Mammary epithelial cell (primary cell): ENCODE measurements around the gene UBB.

Experiments
- CTCF ChIP-seq, 2 donors: IDR thresholded peaks in 1 of 2; conservative IDR thresholded peaks in 1 of 2; 2 replicates each; pipeline ENCODE4 v1.5.1; 2011 to 2012; ENCODE audit warnings: inconsistent platforms in 2 of 2, low read length in 2 of 2, mild to moderate bottlenecking in 2 of 2, control low read depth in 1 of 2, low read depth in 1 of 2; ENCODE audit not compliant: insufficient read depth in 1 of 2; ENCODE audit errors: extremely low read depth in 1 of 2
- EZH2 ChIP-seq: IDR thresholded peaks from 2 replicates; pipeline ENCODE4 v1.6.1; 2012; ENCODE audit warnings: low read length, inconsistent platforms, borderline replicate concordance

DNA sequence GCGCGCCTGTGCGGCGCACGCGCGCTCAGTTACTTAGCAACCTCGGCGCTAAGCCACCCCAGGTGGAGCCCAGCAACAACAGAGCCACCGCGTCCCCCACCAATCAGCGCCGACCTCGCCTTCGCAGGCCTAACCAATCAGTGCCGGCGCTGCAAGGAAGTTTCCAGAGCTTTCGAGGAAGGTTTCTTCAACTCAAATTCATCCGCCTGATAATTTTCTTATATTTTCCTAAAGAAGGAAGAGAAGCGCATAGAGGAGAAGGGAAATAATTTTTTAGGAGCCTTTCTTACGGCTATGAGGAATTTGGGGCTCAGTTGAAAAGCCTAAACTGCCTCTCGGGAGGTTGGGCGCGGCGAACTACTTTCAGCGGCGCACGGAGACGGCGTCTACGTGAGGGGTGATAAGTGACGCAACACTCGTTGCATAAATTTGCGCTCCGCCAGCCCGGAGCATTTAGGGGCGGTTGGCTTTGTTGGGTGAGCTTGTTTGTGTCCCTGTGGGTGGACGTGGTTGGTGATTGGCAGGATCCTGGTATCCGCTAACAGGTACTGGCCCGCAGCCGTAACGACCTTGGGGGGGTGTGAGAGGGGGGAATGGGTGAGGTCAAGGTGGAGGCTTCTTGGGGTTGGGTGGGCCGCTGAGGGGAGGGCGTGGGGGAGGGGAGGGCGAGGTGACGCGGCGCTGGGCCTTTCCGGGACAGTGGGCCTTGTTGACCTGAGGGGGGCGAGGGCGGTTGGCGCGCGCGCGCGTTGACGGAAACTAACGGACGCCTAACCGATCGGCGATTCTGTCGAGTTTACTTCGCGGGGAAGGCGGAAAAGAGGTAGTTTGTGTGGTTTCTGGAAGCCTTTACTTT, at the start of gene UBB:
- TF ChIP-seq CTCF (conservative IDR thresholded peaks at IDR 0.05 in 1 of 2, IDR thresholded peaks at IDR 0.05 in 1 of 2; ENCODE audit: extremely low read depth in 1 of 2, insufficient read depth in 1 of 2, low read depth in 1 of 2, low read length in 2 of 2) (no peak), EZH2 (no peak)
